ENCODE measurements around the gene HBS1L. TPM values are rescaled to one million over a fixed set of nuclear protein-coding genes. Genes with fewer than 3 reads are reported as not detected.

HBS1L gene
- total and polyA plus RNA-seq, 2 of the 4 experiments (the other 2 are of a cell fraction) = 45.1 to 120 TPM

DNA sequence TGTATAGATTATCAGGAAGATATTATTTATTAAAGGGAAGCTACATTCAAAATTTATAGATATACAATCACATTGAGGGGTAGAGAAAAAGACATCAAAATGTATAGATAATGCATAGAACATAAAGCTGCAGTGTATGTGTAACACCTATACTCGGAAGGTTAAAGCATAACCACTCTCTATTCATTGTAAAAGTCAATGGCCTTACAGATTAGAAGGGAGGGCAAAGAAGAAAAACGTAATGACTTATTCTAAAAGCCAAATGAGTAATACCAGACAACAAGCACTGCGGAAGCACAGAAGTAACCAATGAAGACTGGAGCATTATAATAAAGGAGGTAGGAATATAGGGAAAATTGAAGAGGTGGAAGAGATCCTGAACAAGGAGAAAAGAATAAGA is 11.3 kb downstream of the HBS1L start:
- Histone ChIP-seq H3K14ac (replicated peaks; ENCODE audit: low read depth, low read length) (no peak overlapping the region), H3K36me3 (ENCODE audit: control insufficient read depth, insufficient read depth, low read length) (peaks cover 8% of the 10 kb centered on the region), H3K56ac (ENCODE audit: extremely low read depth, insufficient read depth, low read length) (no peak overlapping the region), H3K4me2 (ENCODE audit: low read depth, low read length) (no peak overlapping the region), H3K23ac (ENCODE audit: low read depth, low read length) (no peak overlapping the region), H4K5ac (ENCODE audit: low read depth, low read length) (no peak overlapping the region), H4K8ac (ENCODE audit: low read depth in 2 of 2, low read length in 2 of 2) (no peak overlapping the region), H2BK20ac (ENCODE audit: low read depth, low read length) (no peak overlapping the region), H4K91ac (ENCODE audit: insufficient read depth, low read depth, low read length) (no peak overlapping the region), H2BK120ac (ENCODE audit: low read depth, low read length) (no peak overlapping the region), H2BK5ac (ENCODE audit: low read depth, low read length, poor library complexity, severe bottlenecking) (no peak overlapping the region), H3K27ac (ENCODE audit: insufficient read depth, low read length) (no peak overlapping the region), H3K4ac (ENCODE audit: low read depth, low read length) (no peak overlapping the region), H2BK15ac (ENCODE audit: low read depth, low read length) (no peak overlapping the region), H2AK5ac (ENCODE audit: low read depth, low read length) (no peak overlapping the region), H3K18ac (ENCODE audit: low read depth, low read length) (no peak overlapping the region), H3K27me3 (ENCODE audit: control insufficient read depth, insufficient read depth, low read length) (no peaks in the 10 kb centered on the region), H3K9me1 (ENCODE audit: insufficient read depth, low read length) (no peaks in the 10 kb centered on the region; the same call in 1 of the 2 replicates), H3K9ac (ENCODE audit: low read depth, low read length) (no peak overlapping the region), H3K9me3 (ENCODE audit: control insufficient read depth, insufficient read depth, low read length) (no peaks in the 10 kb centered on the region), H2AK9ac (replicated peaks; ENCODE audit: low read depth, low read length, poor library complexity) (no peak overlapping the region), H2AFZ (replicated peaks; ENCODE audit: low read length, poor library complexity) (no peak overlapping the region), H3K4me1 (ENCODE audit: control insufficient read depth, insufficient read depth, low read length) (no peaks in the 10 kb centered on the region), H3K79me1 (ENCODE audit: low read depth in 1 of 2, low read length in 2 of 2) (peaks cover 30 to 41% of the 10 kb centered on the region in 2 experiments), H3K4me3 (ENCODE audit: insufficient read depth, low read depth, low read length) (no peak overlapping the region), H4K20me1 (ENCODE audit: insufficient read depth, low read length) (peaks cover 13% of the 10 kb centered on the region; the same call in 1 of the 2 replicates)
- ChIA-PET POLR2A (ENCODE audit: unreplicated experiment) (no interaction called here), CTCF (no interaction called here)
- WGBS, 2 experiments (ENCODE audit: extremely low coverage in 2 of 2, insufficient read length in 1 of 2) = no CpG with 5 or more reads among the region's 3 CpGs
- DNase-seq (no peak), ATAC-seq (ENCODE audit: low read depth) (no peak)
- dilution Hi-C loops (cut with HindIII; ENCODE audit: low sequenced_read_pairs, unreplicated experiment) (no loop called here), in situ Hi-C loops (cut with MboI; ENCODE audit: low sequenced_read_pairs) (no loop called here), intact Hi-C loops (cut with micrococcal nuclease) (no loop called here)
- TF ChIP-seq POLR2A (IDR thresholded peaks at IDR 0.05; ENCODE audit: low read depth, low read length) = no peak
- TF ChIP-seq MXI1 (IDR thresholded peaks at IDR 0.05; ENCODE audit: borderline replicate concordance, low read depth, low read length) = no peak
- TF ChIP-seq BHLHE40 (IDR thresholded peaks at IDR 0.05; ENCODE audit: low read depth, low read length) = no peak
- no peak for TF ChIP-seq CEBPB (IDR thresholded peaks at IDR 0.05; ENCODE audit: low read depth, low read length)
- TF ChIP-seq RCOR1 (IDR thresholded peaks at IDR 0.05; ENCODE audit: insufficient replicate concordance, low read length) = no peak
- no peak for TF ChIP-seq RAD21 (IDR thresholded peaks at IDR 0.05; ENCODE audit: low read length)
- TF ChIP-seq MAZ (IDR thresholded peaks at IDR 0.05; ENCODE audit: borderline replicate concordance, low read depth, low read length) = no peak
- TF ChIP-seq, protein P1, sequence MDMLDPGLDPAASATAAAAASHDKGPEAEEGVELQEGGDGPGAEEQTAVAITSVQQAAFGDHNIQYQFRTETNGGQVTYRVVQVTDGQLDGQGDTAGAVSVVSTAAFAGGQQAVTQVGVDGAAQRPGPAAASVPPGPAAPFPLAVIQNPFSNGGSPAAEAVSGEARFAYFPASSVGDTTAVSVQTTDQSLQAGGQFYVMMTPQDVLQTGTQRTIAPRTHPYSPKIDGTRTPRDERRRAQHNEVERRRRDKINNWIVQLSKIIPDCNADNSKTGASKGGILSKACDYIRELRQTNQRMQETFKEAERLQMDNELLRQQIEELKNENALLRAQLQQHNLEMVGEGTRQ (IDR thresholded peaks at IDR 0.05; ENCODE audit: low read depth, low read length) = no peak
- no TSS peak for BruUV-seq (replicated peaks)

Data from IMR-90 (cell line).